ENCODE data around the gene FHIP1A. TPM values are rescaled to one million over a fixed set of nuclear protein-coding genes. Genes with fewer than 3 reads are reported as not detected.
"Not testable (repeated sequence)": the region's sequence is repeated elsewhere in the genome, so short reads cannot be mapped to it uniquely, and the experiment has no call there.

The FHIP1A gene
- total RNA-seq, 1 experiment from 2014 or later = 14.8 TPM

DNA sequence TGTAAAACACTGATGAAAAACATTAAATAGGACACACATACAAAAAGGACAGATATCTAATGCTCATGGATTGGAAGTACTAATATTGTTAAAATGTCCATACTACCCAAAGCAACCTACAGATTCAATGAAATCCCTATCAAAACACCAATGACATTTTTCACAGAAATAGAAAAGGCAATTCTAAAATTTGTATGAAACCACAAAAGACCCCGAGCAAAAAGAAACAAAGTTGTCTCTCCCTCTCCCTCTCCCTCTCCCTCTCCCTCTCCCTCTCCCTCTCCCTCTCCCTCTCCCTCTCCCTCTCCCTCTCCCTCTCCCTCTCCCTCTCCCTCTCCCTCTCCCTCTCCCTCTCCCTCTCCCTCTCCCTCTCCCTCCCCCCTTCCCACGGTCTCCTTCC is 19.2 kb upstream of the FHIP1A start:
- H3K9ac ChIP-seq (ENCODE audit: low read length); H3K4me1 ChIP-seq (ENCODE audit: control insufficient read depth in 1 of 2, insufficient read depth in 2 of 2, low read length in 2 of 2); H3K4me3 ChIP-seq (replicated peaks in 1 of 2; ENCODE audit: low read depth in 1 of 2, low read length in 2 of 2); H3K79me2 ChIP-seq (ENCODE audit: insufficient read depth, low read length); intact Hi-C loops (cut with micrococcal nuclease); CTCF ChIA-PET; H3K27ac ChIP-seq (ENCODE audit: low read depth, low read length); H3K9me3 ChIP-seq (ENCODE audit: control insufficient read depth in 1 of 2, insufficient read depth in 1 of 2, low read depth in 1 of 2, low read length in 2 of 2); ATAC-seq; POLR2A ChIA-PET; H3K36me3 ChIP-seq (ENCODE audit: control insufficient read depth in 1 of 2, insufficient read depth in 2 of 2, low read length in 2 of 2); DNase-seq (ENCODE audit: low read depth, low spot score); H4K20me1 ChIP-seq (ENCODE audit: insufficient read depth); BruUV-seq (replicated peaks); H3K27me3 ChIP-seq (ENCODE audit: insufficient read depth, low read length); H3K9me2 ChIP-seq (ENCODE audit: insufficient read depth); RAD21 ChIA-PET (ENCODE audit: low non-redundant PET in 1 of 2, low total read pairs in 2 of 2, uncharacterized antibody in 2 of 2, unreplicated experiment in 2 of 2); H2AFZ ChIP-seq (ENCODE audit: low read depth, low read length, poor library complexity, severe bottlenecking); H3K4me2 ChIP-seq (ENCODE audit: low read length): not testable (repeated sequence)

DNA sequence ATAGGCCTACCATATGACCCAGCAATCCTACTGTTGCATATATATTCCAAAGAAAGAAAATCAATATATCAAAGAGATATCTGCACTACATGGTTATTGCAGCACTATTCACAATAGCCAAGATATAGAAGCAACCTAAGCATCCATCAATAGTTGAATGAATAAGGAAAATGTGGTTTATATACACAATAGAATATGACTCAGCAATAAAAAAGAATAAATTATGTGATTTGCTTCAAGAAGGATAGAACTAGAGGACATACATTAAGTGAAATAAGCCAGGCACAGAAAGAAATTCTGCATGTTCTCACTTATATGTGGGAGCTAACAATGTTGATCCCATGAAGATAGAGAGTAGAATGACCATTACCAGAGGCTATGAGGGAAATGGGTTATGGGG is 13.1 kb upstream of the FHIP1A start:
- H3K27me3 ChIP-seq (ENCODE audit: insufficient read depth, low read length) = no peaks in the 10 kb centered on the region
- no peaks in the 10 kb centered on the region for H4K20me1 ChIP-seq (ENCODE audit: insufficient read depth)
- intact Hi-C loops (cut with micrococcal nuclease) = no loop called here
- H3K79me2 ChIP-seq (ENCODE audit: insufficient read depth, low read length) = no peaks in the 10 kb centered on the region
- DNase-seq (ENCODE audit: low read depth, low spot score) (no peak), ATAC-seq (no peak)
- no peak overlapping the region for H3K9ac ChIP-seq (ENCODE audit: low read length)
- ChIA-PET RAD21 (ENCODE audit: low non-redundant PET in 1 of 2, low total read pairs in 2 of 2, uncharacterized antibody in 2 of 2, unreplicated experiment in 2 of 2) (no interaction called here), CTCF (no interaction called here), POLR2A (no interaction called here)
- no peak overlapping the region for H3K27ac ChIP-seq (ENCODE audit: low read depth, low read length)
- no peak for TF ChIP-seq SRF (IDR thresholded peaks at IDR 0.05; ENCODE audit: low read depth)
- no peak for TF ChIP-seq EZH2 (IDR thresholded peaks at IDR 0.05)
- no peak for TF ChIP-seq CEBPB (IDR thresholded peaks at IDR 0.05; ENCODE audit: low read depth)
- TF ChIP-seq ELF1 (IDR thresholded peaks at IDR 0.05; ENCODE audit: borderline replicate concordance, low read depth) = no peak
- TF ChIP-seq REST (IDR thresholded peaks at IDR 0.05; ENCODE audit: low read depth) = no peak
- TF ChIP-seq POLR2A (IDR thresholded peaks at IDR 0.05; ENCODE audit: borderline replicate concordance, extremely low read depth, insufficient read depth, insufficient read length) = no peak
- no TSS peak for BruUV-seq (replicated peaks)
- H3K36me3 ChIP-seq (ENCODE audit: control insufficient read depth in 1 of 2, insufficient read depth in 2 of 2, low read length in 2 of 2) = no peaks in the 10 kb centered on the region
- no peaks in the 10 kb centered on the region for H3K9me3 ChIP-seq (ENCODE audit: control insufficient read depth in 1 of 2, insufficient read depth in 1 of 2, low read depth in 1 of 2, low read length in 2 of 2)
- H3K4me1 ChIP-seq (ENCODE audit: control insufficient read depth in 1 of 2, insufficient read depth in 2 of 2, low read length in 2 of 2) = no peaks in the 10 kb centered on the region
- 0 out of 2 replicates have a peak, but pooled peaks cover 3% of the 10 kb centered on the region for H3K9me2 ChIP-seq (ENCODE audit: insufficient read depth)
- H2AFZ ChIP-seq (ENCODE audit: low read depth, low read length, poor library complexity, severe bottlenecking) = no peak overlapping the region
- no peak overlapping the region for H3K4me3 ChIP-seq (replicated peaks in 1 of 2; ENCODE audit: low read depth in 1 of 2, low read length in 2 of 2)
- H3K4me2 ChIP-seq (ENCODE audit: low read length) = no peak overlapping the region
